Activated CD8-positive, alpha-beta T cell treated with anti-CD3 and anti-CD28 coated beads, Interleukin-2, amount 10 ng/mL, durations not matched to agents 7 days and 5 days (primary cell): Measurements from ENCODE around the gene BAMBI. TPM values are rescaled to one million over a fixed set of nuclear protein-coding genes. Genes with fewer than 3 reads are reported as not detected.
A peak's percentile ranks its signal among the peaks of the same experiment; 100 is the strongest.
"Not testable (repeated sequence)": the region's sequence is repeated elsewhere in the genome, so short reads cannot be mapped to it uniquely, and the experiment has no call there.

Source experiments
- ATAC-seq: fragments of 150-1000 bp; cut with Tn5 transposase; one replicate; pipeline ENCODE4 v1.10.0; 2021; ENCODE audit warnings: moderate library complexity
- CTCF ChIA-PET: fragments of 350-600 bp; sonication (Branson Sonifier 250); formaldehyde crosslinking; loops from one replicate; lab custom pipeline; 2021; ENCODE audit warnings: antibody characterized with exemption; lab: Charles Lee
- POLR2A ChIA-PET: fragments of 350-600 bp; sonication (Branson Sonifier 250); formaldehyde crosslinking; loops from one replicate; lab custom pipeline; 2021; ENCODE audit warnings: antibody characterized with exemption; lab: Charles Lee
- DNase-seq: peaks from one replicate; pipeline ENCODE4 v3.0.0-alpha.2; 2020
- H3K27ac Mint-ChIP-seq: one replicate; pipeline ENCODE4 v1.8.0; 2021; ENCODE audit warnings: mild to moderate bottlenecking, mixed read lengths
- H3K27me3 Mint-ChIP-seq: one replicate; pipeline ENCODE4 v1.8.0; 2021; ENCODE audit warnings: low read depth, mixed read lengths
- H3K36me3 Mint-ChIP-seq: one replicate; pipeline ENCODE4 v1.8.0; 2021; ENCODE audit warnings: low read depth, mixed read lengths
- H3K4me1 Mint-ChIP-seq: one replicate; pipeline ENCODE4 v1.8.0; 2021; ENCODE audit warnings: low read depth, mixed read lengths
- H3K4me3 Mint-ChIP-seq: one replicate; pipeline ENCODE4 v1.8.0; 2021; ENCODE audit warnings: mild to moderate bottlenecking, mixed read lengths
- H3K9me3 Mint-ChIP-seq: one replicate; pipeline ENCODE4 v1.8.0; 2022; ENCODE audit warnings: mixed read lengths; ENCODE audit not compliant: insufficient read depth
- total RNA-seq, 2 experiments: library from RNA; stranded (reverse); gene quantifications; one replicate each; pipeline ENCODE4 v1.2.3, GENCODE V29; 2021

Gene BAMBI
- total RNA-seq, 2 experiments from 2014 or later = 0.18 TPM; not detected in 1

DNA sequence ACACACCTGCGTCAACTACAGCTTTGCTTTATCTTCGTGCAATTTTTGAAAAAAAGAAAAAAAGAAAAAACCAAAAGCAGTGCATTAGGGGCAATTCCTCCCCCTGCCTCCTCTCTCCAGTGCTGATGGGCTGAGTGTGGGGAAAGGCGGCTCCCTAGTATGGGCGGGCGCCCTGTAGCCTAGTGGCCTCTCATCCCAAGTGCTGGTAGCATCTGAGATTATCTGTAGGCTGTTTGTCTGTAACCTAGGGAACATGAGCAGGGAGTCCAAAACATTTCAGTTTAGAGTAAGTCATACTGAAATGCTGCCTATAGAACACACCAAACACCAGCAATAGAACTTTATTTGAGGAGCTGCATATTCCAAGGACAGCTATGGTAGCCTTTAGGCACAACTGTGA, 24.6 kb upstream of the BAMBI start:
- H3K4me3 Mint-ChIP-seq = no peak overlapping the region
- no peak overlapping the region for H3K27ac Mint-ChIP-seq
- no peaks in the 10 kb centered on the region for H3K36me3 Mint-ChIP-seq
- no peaks in the 10 kb centered on the region for H3K9me3 Mint-ChIP-seq
- ATAC-seq = no peak
- H3K27me3 Mint-ChIP-seq = peaks cover 8% of the 10 kb centered on the region
- H3K4me1 Mint-ChIP-seq = no peaks in the 10 kb centered on the region
- POLR2A ChIA-PET = no interaction called here
- CTCF ChIA-PET = interaction anchor here (3.6 kb wide), 1 partner anchor 11 kb away, joined by 15 read pairs; no protein-coding TSS in a partner anchor
- DNase-seq = no peak

DNA sequence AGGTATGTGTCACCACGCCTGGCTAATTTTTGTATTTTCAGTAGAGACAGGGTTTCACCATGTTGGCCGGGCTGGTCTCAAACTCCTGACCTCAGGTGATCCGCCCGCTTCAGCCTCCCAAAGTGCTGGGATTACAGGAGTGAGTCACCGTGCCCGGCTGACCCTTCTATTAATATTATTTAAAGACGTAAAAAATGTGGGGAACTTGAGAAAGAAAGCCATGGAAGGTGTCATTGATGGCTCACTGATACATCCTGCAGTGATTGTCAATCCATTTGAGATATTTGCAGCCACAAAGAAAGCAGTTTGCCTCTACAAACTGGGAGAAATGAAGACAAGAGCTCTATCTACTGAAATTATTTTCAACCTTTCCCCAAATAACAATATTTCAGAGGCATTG, 18.5 kb upstream of the BAMBI start:
- H3K4me1 Mint-ChIP-seq, POLR2A ChIA-PET, H3K36me3 Mint-ChIP-seq, H3K9me3 Mint-ChIP-seq, H3K27me3 Mint-ChIP-seq, ATAC-seq, H3K4me3 Mint-ChIP-seq, DNase-seq, H3K27ac Mint-ChIP-seq: not testable (repeated sequence)
- CTCF ChIA-PET = interaction anchor here (1.1 kb wide), 1 partner anchor 31 kb away, joined by 3 read pairs; no protein-coding TSS in a partner anchor

DNA sequence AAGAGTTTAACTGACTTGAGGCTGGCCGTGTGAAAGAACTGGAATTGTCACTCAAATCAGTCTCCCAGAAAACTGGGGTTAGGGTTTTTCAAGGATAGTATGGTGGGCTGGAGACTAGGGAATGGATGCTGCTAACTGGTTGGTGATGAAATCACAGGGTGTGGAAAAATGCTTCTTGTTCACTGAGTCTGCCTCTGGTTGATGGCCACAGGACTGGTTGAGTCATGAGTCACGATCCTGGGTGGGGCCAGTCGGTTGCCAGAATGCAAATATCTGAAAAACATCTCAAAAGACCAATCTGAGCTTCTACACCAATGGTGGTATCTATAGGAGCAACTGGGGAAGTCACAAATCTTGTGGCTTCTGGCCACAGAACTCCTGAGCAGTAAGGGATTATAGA, 16.3 kb upstream of the BAMBI start:
- ATAC-seq (no peak), DNase-seq (no peak)
- Mint-ChIP-seq H3K4me1 (no peaks in the 10 kb centered on the region), H3K27me3 (peaks cover 8% of the 10 kb centered on the region), H3K36me3 (no peaks in the 10 kb centered on the region), H3K4me3 (no peak overlapping the region), H3K27ac (no peak overlapping the region), H3K9me3 (no peaks in the 10 kb centered on the region)
- CTCF ChIA-PET = no interaction called here
- POLR2A ChIA-PET = no interaction called here

DNA sequence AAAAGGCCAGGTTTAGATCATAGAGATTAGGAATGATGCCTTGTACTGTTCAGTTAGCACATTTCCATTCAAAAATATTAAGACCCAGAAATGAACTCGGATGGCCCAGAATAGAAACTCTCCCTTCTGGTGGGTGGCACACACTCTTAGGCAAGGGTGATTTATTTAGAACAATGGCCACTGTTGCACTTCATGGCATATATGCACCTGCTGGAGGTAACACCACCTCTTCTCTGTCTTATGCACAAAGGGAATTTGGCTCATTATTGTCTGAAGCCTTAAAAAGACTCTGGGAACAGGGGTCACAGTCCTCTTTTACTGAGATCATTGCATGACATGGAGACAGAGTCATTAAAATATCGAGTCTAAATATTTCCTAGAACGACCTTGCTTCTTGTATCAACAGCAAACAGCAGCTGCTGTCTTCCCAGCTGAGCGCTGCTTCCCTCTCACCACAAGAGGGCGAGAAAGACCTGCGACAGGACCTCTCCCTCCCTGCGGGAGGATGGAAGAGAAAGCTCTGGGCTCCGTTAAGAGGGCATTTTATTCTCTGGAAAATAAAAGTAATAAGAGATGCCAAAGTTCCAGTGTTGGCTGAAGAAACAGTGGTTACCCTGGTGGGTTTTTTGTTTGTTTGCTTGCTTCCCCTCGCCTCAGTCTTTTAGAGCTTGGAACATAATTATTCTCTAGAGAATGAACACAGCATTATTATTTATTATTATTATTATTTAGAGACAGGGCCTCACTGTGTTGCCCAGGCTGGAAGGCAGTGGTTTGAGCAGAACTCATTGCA, 13.5 kb upstream of the BAMBI start:
- H3K4me1 Mint-ChIP-seq = peaks cover 5% of the 10 kb centered on the region
- H3K27me3 Mint-ChIP-seq = peaks cover 31% of the 10 kb centered on the region
- POLR2A ChIA-PET = no interaction called here
- DNase-seq (peak; percentile 77), ATAC-seq (peak; percentile 79)
- H3K9me3 Mint-ChIP-seq = no peaks in the 10 kb centered on the region
- CTCF ChIA-PET = interaction anchor here (0.7 to 1.9 kb wide), 30 partner anchors 10 to 833 kb away, joined by 3 to 15 read pairs (median 4); partner anchors contain the start of gene BAMBI
- H3K4me3 Mint-ChIP-seq = no peak overlapping the region
- no peaks in the 10 kb centered on the region for H3K36me3 Mint-ChIP-seq
- no peak overlapping the region for H3K27ac Mint-ChIP-seq

DNA sequence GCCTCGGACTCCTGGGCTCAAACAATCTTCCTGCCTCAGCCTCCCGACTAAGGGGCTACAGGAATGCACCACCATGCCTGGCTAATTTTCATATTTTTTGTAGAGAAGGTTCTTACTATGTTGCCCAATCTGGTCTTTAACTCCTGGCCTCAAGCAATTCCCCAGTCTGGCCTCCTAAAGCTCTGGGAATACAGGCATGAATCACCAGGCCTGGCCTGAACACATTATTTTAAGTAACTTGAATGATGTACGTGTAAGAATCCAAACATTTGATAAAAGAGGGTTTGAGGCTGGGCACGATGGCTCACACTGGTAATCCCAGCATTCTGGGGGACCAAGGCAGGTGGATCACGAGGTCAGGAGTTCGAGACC, 13.0 kb upstream of the BAMBI start:
- H3K4me1 Mint-ChIP-seq = peaks cover 10% of the 10 kb centered on the region

DNA sequence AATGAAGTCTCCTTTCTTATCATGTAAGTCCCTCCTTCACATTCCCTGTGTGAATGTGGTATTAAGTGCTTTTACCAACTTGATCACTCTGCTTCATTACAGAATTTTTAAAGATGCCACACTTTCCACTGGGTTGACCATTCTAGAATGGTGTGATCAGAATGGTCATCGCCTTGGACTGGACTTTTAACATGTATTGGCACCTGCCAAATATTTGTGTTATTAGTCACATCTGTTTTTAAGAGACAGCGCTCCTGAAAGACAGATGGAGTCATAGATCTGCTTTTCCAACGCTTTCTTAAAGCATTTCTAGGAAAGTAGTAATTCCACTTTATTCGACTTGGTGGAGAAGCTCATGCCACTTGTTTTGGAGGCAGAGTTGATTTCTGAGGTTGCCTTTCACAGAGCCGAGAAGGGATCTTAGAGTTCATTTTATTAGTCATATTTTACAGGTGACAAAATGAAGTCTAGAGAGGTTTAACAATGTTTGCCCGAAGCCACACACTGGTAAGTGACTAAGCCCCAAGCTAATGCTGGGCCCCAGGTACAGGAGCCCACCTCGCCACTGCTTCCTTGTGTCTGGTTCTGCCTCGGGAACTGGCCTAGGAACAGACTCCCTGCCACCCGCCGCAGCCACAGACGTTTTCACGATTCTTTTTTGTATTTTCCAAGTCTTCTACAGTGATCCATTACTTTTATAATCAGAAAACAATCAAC, 10.4 kb upstream of the BAMBI start:
- ATAC-seq = no peak
- CTCF ChIA-PET = no interaction called here

More for the DNA sequence above, 13.0 kb upstream of the BAMBI start:
- DNase-seq (no peak), ATAC-seq (no peak)
- peaks cover 37% of the 10 kb centered on the region for H3K27me3 Mint-ChIP-seq
- H3K9me3 Mint-ChIP-seq = no peaks in the 10 kb centered on the region
- no peak overlapping the region for H3K4me3 Mint-ChIP-seq
- CTCF ChIA-PET = interaction anchor here (0.7 to 1.9 kb wide), 29 partner anchors 9 to 649 kb away, joined by 3 to 15 read pairs (median 4); partner anchors contain the start of gene BAMBI
- H3K27ac Mint-ChIP-seq = no peak overlapping the region
- POLR2A ChIA-PET = no interaction called here
- H3K36me3 Mint-ChIP-seq = peaks cover 2% of the 10 kb centered on the region

DNA sequence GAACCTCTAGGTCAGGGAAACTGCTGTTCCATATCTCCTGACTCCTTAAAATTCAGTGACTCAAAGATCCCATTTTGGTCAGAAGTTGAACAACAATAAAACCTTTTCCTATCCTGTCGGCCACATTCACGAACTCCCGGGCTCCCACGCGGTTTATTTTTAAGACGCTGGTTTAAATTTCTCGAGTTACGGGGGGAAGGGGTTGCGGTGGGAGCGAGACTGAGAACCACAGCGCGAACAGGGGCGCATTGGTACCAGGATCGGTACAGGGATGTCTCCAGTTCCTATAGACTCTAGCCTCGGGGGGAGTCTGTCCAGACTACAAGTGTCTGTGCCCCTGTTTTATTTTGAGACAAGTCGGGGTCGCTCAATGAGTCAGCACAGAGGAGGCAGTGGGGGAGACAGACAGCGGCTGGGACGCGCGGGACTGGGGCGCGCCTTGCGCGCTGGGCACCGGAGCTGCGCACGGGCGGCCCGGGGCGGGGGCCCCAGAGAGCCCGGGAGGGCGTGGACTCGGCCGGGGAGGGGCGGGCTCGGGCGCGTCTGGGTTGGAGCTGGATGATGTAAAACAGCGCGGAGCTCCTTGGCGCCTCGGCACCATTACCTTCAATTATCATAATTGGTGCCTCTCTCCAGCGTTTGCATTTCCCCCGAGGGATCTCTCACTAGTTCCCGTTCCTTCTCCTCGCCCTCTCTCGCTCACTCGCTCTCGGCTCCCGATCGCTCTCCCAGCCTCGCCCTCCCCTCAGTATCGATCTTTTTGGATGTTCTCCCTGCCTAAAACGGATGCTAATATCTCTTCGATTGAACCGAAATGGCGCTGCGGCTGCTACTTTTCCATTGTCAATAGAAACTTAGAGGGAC, 8.7 kb upstream of the BAMBI start:
- DNase-seq (peak; percentile 55), ATAC-seq (peak; percentile 98)
- Mint-ChIP-seq H3K27ac (no peak overlapping the region), H3K36me3 (peaks cover 2% of the 10 kb centered on the region), H3K27me3 (peaks cover 56% of the 10 kb centered on the region), H3K9me3 (no peaks in the 10 kb centered on the region), H3K4me1 (peaks cover 10% of the 10 kb centered on the region), H3K4me3 (peak overlapping the region; percentile 68)
- ChIA-PET CTCF (interaction anchor here (0.6 kb wide), 1 partner anchor 9 kb away, joined by 4 read pairs; the partner anchor contains the start of gene BAMBI), POLR2A (no interaction called here)

More for the DNA sequence above, 10.4 kb upstream of the BAMBI start:
- Mint-ChIP-seq H3K4me1 (peaks cover 10% of the 10 kb centered on the region), H3K4me3 (no peak overlapping the region), H3K9me3 (no peaks in the 10 kb centered on the region), H3K27me3 (peaks cover 51% of the 10 kb centered on the region), H3K27ac (no peak overlapping the region), H3K36me3 (peaks cover 2% of the 10 kb centered on the region)
- no peak for DNase-seq
- POLR2A ChIA-PET = no interaction called here

DNA sequence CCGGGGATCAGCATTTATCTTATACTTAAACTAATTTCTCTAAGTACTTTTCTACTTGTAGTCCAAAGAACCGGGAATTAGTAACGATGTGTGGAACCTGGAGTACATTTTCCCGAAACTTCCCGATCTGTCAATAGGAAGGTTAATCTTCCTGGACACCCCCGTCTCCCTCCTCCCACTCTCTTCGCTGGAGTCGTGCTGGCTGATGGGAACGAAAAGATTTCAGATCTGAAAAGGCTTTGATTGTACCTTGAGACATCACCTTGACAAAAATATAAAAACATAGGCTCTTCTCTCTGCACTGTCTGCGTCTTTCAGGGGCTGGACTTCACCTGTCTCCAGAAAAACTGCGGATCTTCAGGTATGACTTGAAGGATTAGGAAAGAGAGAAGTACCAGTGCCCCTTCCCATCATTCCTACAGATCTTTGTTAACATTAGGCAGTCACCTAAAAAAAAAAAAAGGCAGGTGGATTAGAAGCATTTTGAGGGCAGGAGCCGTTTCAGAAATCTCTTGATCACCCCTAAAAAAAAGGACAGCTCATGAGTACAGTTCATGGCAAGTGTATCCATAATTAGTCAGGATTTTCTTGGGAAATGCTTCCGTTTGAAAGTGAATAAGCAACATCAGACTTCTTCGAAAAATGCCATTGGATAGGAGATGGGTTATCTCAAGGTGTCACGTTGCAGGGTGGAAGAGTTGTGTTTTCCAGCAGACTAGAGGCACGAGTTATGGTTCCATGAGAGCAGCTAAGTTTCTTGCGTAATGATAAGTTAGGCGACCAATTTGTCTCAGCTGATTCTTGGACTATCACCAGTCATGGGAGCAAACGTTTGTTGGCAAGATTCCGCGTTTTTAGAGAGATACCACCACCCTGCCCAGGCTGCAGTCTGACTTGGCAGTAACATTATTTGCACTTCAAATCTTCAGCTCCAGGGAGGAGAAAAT, 7.8 kb upstream of the BAMBI start:
- Mint-ChIP-seq H3K27ac (no peak overlapping the region), H3K9me3 (no peaks in the 10 kb centered on the region), H3K4me3 (peak overlapping the region; percentile 68), H3K27me3 (peaks cover 58% of the 10 kb centered on the region), H3K36me3 (peaks cover 2% of the 10 kb centered on the region), H3K4me1 (peaks cover 10% of the 10 kb centered on the region)
- ATAC-seq (no peak), DNase-seq (no peak)
- POLR2A ChIA-PET = no interaction called here
- CTCF ChIA-PET = no interaction called here

DNA sequence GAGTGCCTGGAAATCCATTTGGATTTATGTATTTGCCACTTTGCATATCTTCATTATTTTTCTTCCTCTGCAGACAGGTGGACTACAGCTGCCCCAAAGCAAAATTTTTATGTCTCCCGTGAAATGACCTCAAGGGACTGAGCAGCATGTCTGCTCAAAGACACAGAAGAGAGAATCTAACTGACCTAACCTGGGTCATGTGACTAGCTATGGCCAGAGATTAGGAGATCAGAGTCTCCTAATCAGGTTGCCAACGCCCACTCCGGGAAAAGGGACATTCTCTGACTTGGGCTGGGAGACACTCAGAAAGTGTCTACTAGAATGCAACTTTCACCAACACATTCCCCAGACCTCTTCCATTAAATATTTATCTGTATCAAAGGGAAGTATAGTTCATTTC, 2.5 kb upstream of the BAMBI start:
- POLR2A ChIA-PET = no interaction called here
- Mint-ChIP-seq H3K4me3 (no peak overlapping the region), H3K36me3 (no peaks in the 10 kb centered on the region), H3K27ac (no peak overlapping the region), H3K9me3 (no peaks in the 10 kb centered on the region), H3K27me3 (peaks cover 57% of the 10 kb centered on the region), H3K4me1 (peaks cover 19% of the 10 kb centered on the region)
- CTCF ChIA-PET = interaction anchor here (1.9 kb wide), 1 partner anchor 11 kb away, joined by 9 read pairs; no protein-coding TSS in a partner anchor
- no peak for ATAC-seq
- no peak for DNase-seq

DNA sequence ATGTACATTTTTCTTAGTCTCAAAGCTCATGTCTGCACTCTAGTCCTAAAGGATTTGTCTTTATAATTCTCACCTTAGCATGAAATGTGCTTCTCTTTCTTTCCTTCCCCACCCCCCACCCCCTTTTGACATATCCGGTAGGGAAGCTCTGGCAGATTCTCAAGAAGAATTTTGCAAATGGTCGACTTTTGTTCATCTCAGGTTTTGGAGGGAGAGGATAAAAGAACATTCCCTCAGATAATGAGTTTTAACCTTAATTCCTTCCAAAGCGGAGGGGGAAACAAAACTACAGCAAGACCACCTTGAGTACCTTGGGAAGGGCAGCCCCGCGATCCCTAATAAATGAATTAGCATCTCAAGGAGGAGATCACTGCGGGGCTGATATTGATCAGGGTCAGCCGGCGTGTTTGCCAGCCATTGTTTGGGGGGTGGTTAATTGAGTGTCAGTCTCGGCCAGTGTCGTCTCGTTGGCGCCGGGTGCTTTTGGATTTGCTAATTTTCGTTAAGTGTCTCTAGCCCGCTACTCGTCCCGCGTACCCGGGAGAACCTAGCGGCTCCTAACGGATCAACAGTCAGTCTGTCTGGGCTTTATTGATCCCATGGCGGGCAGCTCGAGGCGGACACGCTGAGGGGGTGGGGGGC, 874 bp upstream of the BAMBI start:
- DNase-seq (peak; percentile 33), ATAC-seq (no peak)
- peaks cover 64% of the 10 kb centered on the region for H3K27me3 Mint-ChIP-seq
- no peak overlapping the region for H3K27ac Mint-ChIP-seq
- POLR2A ChIA-PET = no interaction called here
- no peaks in the 10 kb centered on the region for H3K9me3 Mint-ChIP-seq
- CTCF ChIA-PET = interaction anchor here (0.6 to 1.9 kb wide), 2 partner anchors 12 to 93 kb away, joined by 3 to 9 read pairs; no protein-coding TSS in a partner anchor
- no peaks in the 10 kb centered on the region for H3K36me3 Mint-ChIP-seq
- peak overlapping the region; percentile 58 for H3K4me3 Mint-ChIP-seq
- peaks cover 25% of the 10 kb centered on the region for H3K4me1 Mint-ChIP-seq
